ENCODE data around the gene R3HDM4. TPM values are rescaled to one million over a fixed set of nuclear protein-coding genes. Genes with fewer than 3 reads are reported as not detected.

Gene R3HDM4
- total and polyA plus RNA-seq, 4 donors: 20.9 to 72.2 (median 47.6) TPM

GRCh38 chr19:916645-917322 lies 3.8 kb upstream of the R3HDM4 start:
- Histone ChIP-seq H3K27me3 (ENCODE audit: control insufficient read depth, insufficient read depth, low read length) (peaks cover 45% of the 10 kb centered on the region), H3K27ac (ENCODE audit: low read depth, low read length) (no peak overlapping the region), H3K9me3 (ENCODE audit: control insufficient read depth, insufficient read depth, low read length) (no peaks in the 10 kb centered on the region), H3K4me1 (ENCODE audit: control insufficient read depth, insufficient read depth, low read length) (peaks cover 52% of the 10 kb centered on the region), H3K36me3 (ENCODE audit: control insufficient read depth, insufficient read depth, low read length) (no peaks in the 10 kb centered on the region), H3K4me3 (ENCODE audit: low read depth, low read length) (peak overlapping the region; percentile 2)
- WGBS (ENCODE audit: insufficient coverage): 8% methylated on average over 20 of the region's 35 CpGs
- no peak for DNase-seq (ENCODE audit: low read depth in 4 of 6, low spot score in 6 of 6)

GRCh38 chr19:912181-913079 lies 589 bp downstream of the R3HDM4 start:
- H3K27ac ChIP-seq (ENCODE audit: low read depth, low read length): no peak overlapping the region
- DNase-seq (ENCODE audit: low read depth in 4 of 6, low spot score in 6 of 6): peak in 1 of 6 donors; percentile 59

GRCh38 chr19:911197-912033 lies 1.6 kb downstream of the R3HDM4 start:
- Histone ChIP-seq H3K36me3 (ENCODE audit: control insufficient read depth, insufficient read depth, low read length) (peaks cover 20% of the 10 kb centered on the region), H3K9me3 (ENCODE audit: control insufficient read depth, insufficient read depth, low read length) (no peaks in the 10 kb centered on the region), H3K27me3 (ENCODE audit: control insufficient read depth, insufficient read depth, low read length) (no peaks in the 10 kb centered on the region), H3K27ac (ENCODE audit: low read depth, low read length) (no peak overlapping the region), H3K4me3 (ENCODE audit: low read depth, low read length) (no peak overlapping the region), H3K4me1 (ENCODE audit: control insufficient read depth, insufficient read depth, low read length) (peaks cover 12% of the 10 kb centered on the region)
- DNase-seq (ENCODE audit: low read depth in 4 of 6, low spot score in 6 of 6): no peak
- 71% methylated on average over 31 of the region's 54 CpGs for WGBS (ENCODE audit: insufficient coverage)

More at GRCh38 chr19:912181-913079, 589 bp downstream of the R3HDM4 start:
- WGBS (ENCODE audit: insufficient coverage): 0% methylated on average over 33 of the region's 69 CpGs
- H3K4me1 ChIP-seq (ENCODE audit: control insufficient read depth, insufficient read depth, low read length): peaks cover 20% of the 10 kb centered on the region
- no peaks in the 10 kb centered on the region for H3K9me3 ChIP-seq (ENCODE audit: control insufficient read depth, insufficient read depth, low read length)
- H3K36me3 ChIP-seq (ENCODE audit: control insufficient read depth, insufficient read depth, low read length): peaks cover 16% of the 10 kb centered on the region
- peaks cover 8% of the 10 kb centered on the region for H3K27me3 ChIP-seq (ENCODE audit: control insufficient read depth, insufficient read depth, low read length)
- peak overlapping the region; percentile 79 for H3K4me3 ChIP-seq (ENCODE audit: low read depth, low read length)

GRCh38 chr19:907183-907853 lies 5.7 kb downstream of the R3HDM4 start:
- H3K9me3 ChIP-seq (ENCODE audit: control insufficient read depth, insufficient read depth, low read length): no peaks in the 10 kb centered on the region
- H3K4me3 ChIP-seq (ENCODE audit: low read depth, low read length): no peak overlapping the region
- peaks cover 9% of the 10 kb centered on the region for H3K4me1 ChIP-seq (ENCODE audit: control insufficient read depth, insufficient read depth, low read length)
- no peak for DNase-seq (ENCODE audit: low read depth in 4 of 6, low spot score in 6 of 6)
- WGBS (ENCODE audit: insufficient coverage): 85% methylated on average over 12 of the region's 14 CpGs
- no peak overlapping the region for H3K27ac ChIP-seq (ENCODE audit: low read depth, low read length)
- no peaks in the 10 kb centered on the region for H3K27me3 ChIP-seq (ENCODE audit: control insufficient read depth, insufficient read depth, low read length)
- peaks cover 28% of the 10 kb centered on the region for H3K36me3 ChIP-seq (ENCODE audit: control insufficient read depth, insufficient read depth, low read length)

GRCh38 chr19:906480-906879 lies 6.5 kb downstream of the R3HDM4 start:
- H3K9me3 ChIP-seq (ENCODE audit: control insufficient read depth, insufficient read depth, low read length): no peaks in the 10 kb centered on the region
- peaks cover 33% of the 10 kb centered on the region for H3K36me3 ChIP-seq (ENCODE audit: control insufficient read depth, insufficient read depth, low read length)
- DNase-seq (ENCODE audit: low read depth in 4 of 6, low spot score in 6 of 6): no peak
- WGBS (ENCODE audit: insufficient coverage): no CpG with 5 or more reads among the region's 7 CpGs
- H3K27ac ChIP-seq (ENCODE audit: low read depth, low read length): no peak overlapping the region
- H3K4me3 ChIP-seq (ENCODE audit: low read depth, low read length): no peak overlapping the region
- H3K4me1 ChIP-seq (ENCODE audit: control insufficient read depth, insufficient read depth, low read length): peaks cover 7% of the 10 kb centered on the region
- H3K27me3 ChIP-seq (ENCODE audit: control insufficient read depth, insufficient read depth, low read length): no peaks in the 10 kb centered on the region

- no peak overlapping the region for H3K27ac ChIP-seq (ENCODE audit: low read depth, low read length)
- WGBS (ENCODE audit: insufficient coverage): 96% methylated on average over 5 of the region's 8 CpGs
These were observed 8.5 kb downstream of the R3HDM4 start for GRCh38 chr19:904545-904944.

DNA sequence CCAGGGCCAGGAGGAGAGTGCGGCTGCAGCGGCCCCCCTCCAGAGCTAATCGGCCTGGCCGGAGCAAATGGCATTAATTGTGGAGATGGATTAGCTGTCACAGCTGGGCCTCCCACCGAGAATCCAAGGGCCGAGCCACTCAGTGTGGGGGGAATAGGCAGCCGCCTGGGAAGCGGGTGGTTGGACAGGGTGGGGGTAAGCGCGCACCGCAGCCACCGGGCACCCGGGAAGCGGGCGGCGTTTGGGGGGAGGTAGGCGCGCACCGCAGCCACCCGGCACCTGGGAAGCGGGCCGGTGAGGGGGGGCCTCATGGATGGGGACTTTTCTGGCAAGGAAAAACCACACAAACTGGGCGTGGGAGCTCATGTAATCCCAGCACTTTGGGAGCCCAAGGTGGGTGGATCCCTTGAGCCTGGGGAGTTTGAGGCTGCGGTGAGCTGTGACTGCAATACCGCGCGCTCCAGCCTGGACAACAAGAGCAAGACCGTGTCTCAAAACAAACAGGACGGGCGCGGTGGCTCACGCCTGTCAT lies 9.7 kb downstream of the R3HDM4 start:
- Histone ChIP-seq H3K4me3 (ENCODE audit: low read depth, low read length) (no peak overlapping the region), H3K4me1 (ENCODE audit: control insufficient read depth, insufficient read depth, low read length) (peaks cover 16% of the 10 kb centered on the region), H3K9me3 (ENCODE audit: control insufficient read depth, insufficient read depth, low read length) (no peaks in the 10 kb centered on the region), H3K27me3 (ENCODE audit: control insufficient read depth, insufficient read depth, low read length) (no peaks in the 10 kb centered on the region), H3K36me3 (ENCODE audit: control insufficient read depth, insufficient read depth, low read length) (peaks cover 51% of the 10 kb centered on the region), H3K27ac (ENCODE audit: low read depth, low read length) (no peak overlapping the region)
- peak in 1 of 6 donors; percentile 50 for DNase-seq (ENCODE audit: low read depth in 4 of 6, low spot score in 6 of 6)
- whole genome bisulfite sequencing (ENCODE audit: insufficient coverage): 17% methylated on average over 31 of the region's 32 CpGs

More at GRCh38 chr19:904545-904944, 8.5 kb downstream of the R3HDM4 start:
- Histone ChIP-seq H3K9me3 (ENCODE audit: control insufficient read depth, insufficient read depth, low read length) (no peaks in the 10 kb centered on the region), H3K4me1 (ENCODE audit: control insufficient read depth, insufficient read depth, low read length) (peaks cover 7% of the 10 kb centered on the region), H3K36me3 (ENCODE audit: control insufficient read depth, insufficient read depth, low read length) (peaks cover 47% of the 10 kb centered on the region), H3K27me3 (ENCODE audit: control insufficient read depth, insufficient read depth, low read length) (no peaks in the 10 kb centered on the region), H3K4me3 (ENCODE audit: low read depth, low read length) (no peak overlapping the region)
- no peak for DNase-seq (ENCODE audit: low read depth in 4 of 6, low spot score in 6 of 6)

DNA sequence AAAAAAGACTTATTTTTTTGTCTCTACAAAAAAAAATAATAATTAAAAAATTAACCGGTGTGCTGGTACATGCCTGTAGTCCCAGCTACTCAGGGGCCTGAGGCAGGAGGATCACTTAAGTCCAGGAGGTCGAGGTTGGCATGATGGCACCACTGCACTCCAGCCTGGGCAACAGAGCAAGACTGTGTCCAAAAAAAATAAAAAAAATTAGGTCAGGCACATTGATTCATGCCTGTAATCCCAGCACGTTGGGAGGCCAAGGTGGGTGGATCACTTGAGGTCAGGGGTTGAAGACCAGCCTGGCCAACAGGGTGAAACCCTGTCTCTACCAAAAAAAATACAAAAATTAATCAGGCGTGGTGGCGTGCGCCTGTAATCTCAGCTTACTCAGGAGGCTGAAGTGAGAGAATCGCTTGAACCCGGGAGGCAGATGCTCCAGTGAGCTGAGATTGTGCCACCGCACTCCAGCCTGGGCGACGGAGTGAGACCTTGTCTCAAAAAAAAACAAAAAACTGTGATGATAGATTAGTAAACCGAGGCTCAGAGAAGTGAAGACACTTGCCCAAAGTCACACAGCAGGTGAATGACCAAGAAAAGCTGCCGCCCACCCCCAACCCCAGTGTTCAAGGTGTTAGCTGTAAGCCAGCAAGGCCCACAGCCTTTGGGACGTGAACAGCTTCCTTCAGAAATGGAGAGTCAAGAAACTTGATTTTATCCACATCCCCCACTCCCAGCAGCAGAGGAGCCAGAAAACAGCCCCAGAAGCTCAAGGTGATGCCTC lies 10.4 kb downstream of the R3HDM4 start:
- Histone ChIP-seq H3K4me1 (ENCODE audit: control insufficient read depth, insufficient read depth, low read length) (peaks cover 16% of the 10 kb centered on the region), H3K27ac (ENCODE audit: low read depth, low read length) (no peak overlapping the region), H3K36me3 (ENCODE audit: control insufficient read depth, insufficient read depth, low read length) (peaks cover 55% of the 10 kb centered on the region), H3K4me3 (ENCODE audit: low read depth, low read length) (no peak overlapping the region), H3K9me3 (ENCODE audit: control insufficient read depth, insufficient read depth, low read length) (no peaks in the 10 kb centered on the region), H3K27me3 (ENCODE audit: control insufficient read depth, insufficient read depth, low read length) (no peaks in the 10 kb centered on the region)
- WGBS (ENCODE audit: insufficient coverage): 60% methylated on average over 5 of the region's 14 CpGs
- no peak for DNase-seq (ENCODE audit: low read depth in 4 of 6, low spot score in 6 of 6)

Measured in spinal cord (tissue), 10 donors.